HEK293 (cell line): ENCODE results near the gene UQCC2.

Experiments used
- CTCF ChIA-PET: fragments of 350-600 bp; formaldehyde crosslinking; extraction: SDS; loops from one replicate; lab custom pipeline; 2021; ENCODE audit warnings: antibody characterized with exemption; lab: Yijun Ruan, JAX
- POLR2A ChIA-PET: fragments of 300-600 bp; formaldehyde crosslinking; extraction: SDS; loops from one replicate; lab custom pipeline; 2020; ENCODE audit warnings: antibody characterized with exemption, inconsistent platforms; lab: Yijun Ruan, JAX
- H3K27ac ChIP-seq: fragments of 200-500 bp; sonication (Bioruptor generic); 2 replicates; pipeline ENCODE4 v1.5.1; 2014; ENCODE audit warnings: low read depth, low read length, control low read depth, inconsistent platforms; ENCODE audit errors: extremely low read depth
- H3K36me3 ChIP-seq, 2 experiments: fragments of 200-500 bp in 1 of 2; sonication (Bioruptor generic) in 1 of 2; 1 replicate in 1 of 2; 2 replicates in 1 of 2; pipeline ENCODE4 v1.5.1; 2014 to 2017; ENCODE audit warnings: inconsistent platforms in 2 of 2, low read length in 2 of 2; ENCODE audit not compliant: control insufficient read depth in 2 of 2, insufficient read depth in 1 of 2
- H3K4me1 ChIP-seq: fragments of 200-500 bp; sonication (Bioruptor generic); 2 replicates; pipeline ENCODE4 v1.5.1; 2014; ENCODE audit warnings: mild to moderate bottlenecking, low read length, inconsistent platforms; ENCODE audit not compliant: control insufficient read depth, insufficient read depth
- H3K4me3 ChIP-seq: 2 replicates; pipeline ENCODE4 v1.5.1; 2011; ENCODE audit warnings: low read depth, mild to moderate bottlenecking, control low read depth, low read length, moderate library complexity
- H3K9me3 ChIP-seq: fragments of 200-500 bp; sonication (Bioruptor generic); 2 replicates; pipeline ENCODE4 v1.5.1; 2014; ENCODE audit warnings: low read depth, low read length, inconsistent platforms; ENCODE audit not compliant: control insufficient read depth, insufficient read depth
- IKZF3 ChIP-seq: fragments of 450-650 bp; IDR thresholded peaks from 2 replicates; pipeline ENCODE4 v1.5.0; 2018; ENCODE audit warnings: missing biosample characterization, mild to moderate bottlenecking, missing genetic modification characterization, moderate library complexity
- KLF7 ChIP-seq: fragments of 450-650 bp; formaldehyde crosslinking; IDR thresholded peaks from 2 replicates; pipeline ENCODE4 v1.5.1; 2016; ENCODE audit warnings: missing biosample characterization, missing genetic modification characterization, borderline replicate concordance
- SP7 ChIP-seq: fragments of 450-650 bp; formaldehyde crosslinking; IDR thresholded peaks from 2 replicates; pipeline ENCODE4 v1.5.1; 2016; ENCODE audit warnings: missing biosample characterization, missing genetic modification characterization
- ZFP41 ChIP-seq: fragments of 450-650 bp; formaldehyde crosslinking; IDR thresholded peaks from 2 replicates; pipeline ENCODE4 v1.5.1; 2016; ENCODE audit warnings: missing biosample characterization, missing genetic modification characterization, borderline replicate concordance
- ZNF335 ChIP-seq: fragments of 450-650 bp; formaldehyde crosslinking; conservative IDR thresholded peaks from 2 replicates; pipeline ENCODE4 v1.5.1; 2016; ENCODE audit warnings: missing biosample characterization, missing genetic modification characterization
- ZNF341 ChIP-seq: fragments of 450-650 bp; formaldehyde crosslinking; IDR thresholded peaks from 2 replicates; pipeline ENCODE4; 2016; ENCODE audit warnings: low read depth, missing biosample characterization, missing genetic modification characterization
- ZNF350 ChIP-seq: fragments of 450-650 bp; formaldehyde crosslinking; IDR thresholded peaks from 2 replicates; pipeline ENCODE4 v1.5.0; 2017; ENCODE audit warnings: missing biosample characterization, mild to moderate bottlenecking, missing genetic modification characterization
- ZNF37A ChIP-seq: fragments of 450-650 bp; IDR thresholded peaks from 2 replicates; pipeline ENCODE4 v1.5.1; 2018; ENCODE audit warnings: missing biosample characterization, missing genetic modification characterization
- ZNF433 ChIP-seq: fragments of 450-650 bp; formaldehyde crosslinking; IDR thresholded peaks from 2 replicates; pipeline ENCODE4 v1.5.1; 2016; ENCODE audit warnings: missing biosample characterization, missing genetic modification characterization, low read depth
- ZNF558 ChIP-seq: fragments of 450-650 bp; formaldehyde crosslinking; IDR thresholded peaks from 2 replicates; pipeline ENCODE4 v1.5.1; 2016; ENCODE audit warnings: missing biosample characterization, missing genetic modification characterization
- ZNF654 ChIP-seq: fragments of 450-650 bp; formaldehyde crosslinking; IDR thresholded peaks from 2 replicates; pipeline ENCODE4 v1.5.1; 2016; ENCODE audit warnings: low read depth, missing biosample characterization, missing genetic modification characterization
- ZNF664 ChIP-seq: fragments of 450-650 bp; formaldehyde crosslinking; IDR thresholded peaks from 2 replicates; pipeline ENCODE4 v1.5.1; 2016; ENCODE audit warnings: missing biosample characterization, missing genetic modification characterization
- ZNF677 ChIP-seq: fragments of 450-650 bp; IDR thresholded peaks from 2 replicates; pipeline ENCODE4 v1.5.0; 2018; ENCODE audit warnings: missing biosample characterization, mild to moderate bottlenecking, missing genetic modification characterization, moderate library complexity
- ZNF701 ChIP-seq: fragments of 450-650 bp; formaldehyde crosslinking; IDR thresholded peaks from 2 replicates; pipeline ENCODE4 v1.5.1; 2016; ENCODE audit warnings: missing biosample characterization, missing genetic modification characterization
- TF ChIP-seq, protein P1 (sequence below): fragments of 450-650 bp; formaldehyde crosslinking; IDR thresholded peaks from 2 replicates; pipeline ENCODE4 v1.5.1; 2016; ENCODE audit warnings: missing biosample characterization, missing genetic modification characterization
- TF ChIP-seq, protein P2 (sequence below): fragments of 450-650 bp; IDR thresholded peaks from 2 replicates; pipeline ENCODE4 v1.5.1; 2018; ENCODE audit warnings: missing biosample characterization, mild to moderate bottlenecking, missing genetic modification characterization
- TF ChIP-seq, protein P3 (sequence below): fragments of 450-650 bp; formaldehyde crosslinking; IDR thresholded peaks from 2 replicates; pipeline ENCODE4 v1.5.1; 2016; ENCODE audit warnings: missing biosample characterization, missing genetic modification characterization
- TF ChIP-seq, protein P4 (sequence below): fragments of 450-650 bp; formaldehyde crosslinking; IDR thresholded peaks from 2 replicates; pipeline ENCODE4 v1.5.1; 2016; ENCODE audit warnings: missing biosample characterization, missing genetic modification characterization

The UQCC2 gene

DNA sequence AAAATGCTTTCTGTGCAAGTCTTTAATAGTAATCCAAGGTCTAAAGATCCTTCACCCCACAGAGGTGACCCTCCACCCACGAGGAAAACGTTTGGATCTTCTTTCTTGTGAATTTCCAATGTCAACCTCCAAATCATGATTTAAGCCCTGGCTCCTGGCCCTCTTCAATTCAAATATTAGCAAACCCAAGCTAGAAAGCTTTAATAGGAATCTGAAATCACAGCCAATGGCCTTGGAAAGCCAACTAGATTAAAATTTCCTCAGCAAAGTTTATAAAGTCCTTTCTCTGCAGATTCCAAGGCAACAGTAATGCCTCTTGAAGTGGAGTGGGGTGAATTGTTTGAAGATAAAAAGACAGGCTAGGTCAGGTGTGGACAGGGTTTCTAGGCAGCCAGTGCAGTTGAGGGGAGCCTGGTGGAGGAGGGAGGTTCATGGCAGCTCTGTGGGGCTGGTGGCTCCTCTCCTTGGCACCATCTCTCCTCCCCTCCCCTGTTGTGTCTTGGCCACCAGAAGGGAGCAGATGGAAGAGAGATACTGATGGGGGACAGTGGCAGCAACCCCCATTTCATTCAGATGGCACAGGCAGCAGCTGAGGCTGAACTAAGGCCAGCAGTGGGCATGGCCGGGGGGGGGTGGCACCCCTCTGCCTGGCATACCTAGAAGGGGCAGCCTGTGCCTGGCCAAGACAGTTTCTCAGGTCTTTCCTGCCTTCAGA lies 12.0 kb upstream of the UQCC2 start:
- H3K36me3 ChIP-seq: no peaks in the 10 kb centered on the region
- POLR2A ChIA-PET: interaction anchor here (2.3 kb wide), 1 partner anchor 12 kb away, joined by 13 read pairs; the partner anchor contains the start of gene UQCC2
- TF ChIP-seq ZNF664 (tag by site-specific recombination) (no peak), ZNF335 (tag by site-specific recombination) (no peak), KLF7 (tag by site-specific recombination) (no peak), ZNF677 (tag by site-specific recombination) (no peak), ZNF654 (no peak), ZNF350 (tag by site-specific recombination) (no peak)
- H3K4me1 ChIP-seq: no peaks in the 10 kb centered on the region
- H3K27ac ChIP-seq: no peak overlapping the region
- CTCF ChIA-PET: interaction anchor here (0.7 to 3.6 kb wide), 6 partner anchors 12 to 164 kb away, joined by 3 to 18 read pairs (median 5); partner anchors contain the start of gene UQCC2
- H3K9me3 ChIP-seq: no peaks in the 10 kb centered on the region
- no peak overlapping the region for H3K4me3 ChIP-seq

DNA sequence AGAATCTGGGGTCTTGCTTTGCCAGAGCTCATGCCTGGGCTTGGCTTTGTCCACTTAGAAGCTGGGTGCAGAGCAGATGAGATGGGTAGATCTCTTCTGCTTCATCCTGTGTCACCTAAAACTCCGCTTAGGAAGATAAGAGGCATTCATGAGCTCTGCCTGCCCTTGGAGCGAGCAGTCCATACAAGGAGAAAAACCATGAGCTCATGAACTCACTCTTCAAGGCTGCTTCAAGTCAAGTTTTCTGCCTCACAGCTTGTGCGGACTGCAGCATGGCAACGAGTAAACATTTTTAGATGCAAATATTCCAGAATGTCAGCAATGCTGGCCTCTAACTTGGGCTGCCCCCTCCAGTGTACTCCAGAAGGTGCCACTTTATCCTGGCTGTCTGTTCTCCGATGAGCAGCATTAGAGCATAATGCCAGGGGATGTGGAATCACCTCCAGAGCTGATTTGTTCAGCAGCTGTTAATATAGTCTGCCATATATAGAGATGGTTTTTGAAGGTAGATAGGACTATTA lies 10.7 kb upstream of the UQCC2 start:
- Histone ChIP-seq H3K36me3 (no peaks in the 10 kb centered on the region), H3K4me1 (no peaks in the 10 kb centered on the region), H3K4me3 (no peak overlapping the region), H3K9me3 (no peaks in the 10 kb centered on the region), H3K27ac (no peak overlapping the region)
- ChIA-PET CTCF (interaction anchor here (1.0 to 3.6 kb wide), 4 partner anchors 11 to 315 kb away, joined by 3 to 18 read pairs (median 5); partner anchors contain the start of gene UQCC2), POLR2A (interaction anchor here (2.3 kb wide), 1 partner anchor 11 kb away, joined by 13 read pairs; the partner anchor contains the start of gene UQCC2)
- TF ChIP-seq, protein P1, sequence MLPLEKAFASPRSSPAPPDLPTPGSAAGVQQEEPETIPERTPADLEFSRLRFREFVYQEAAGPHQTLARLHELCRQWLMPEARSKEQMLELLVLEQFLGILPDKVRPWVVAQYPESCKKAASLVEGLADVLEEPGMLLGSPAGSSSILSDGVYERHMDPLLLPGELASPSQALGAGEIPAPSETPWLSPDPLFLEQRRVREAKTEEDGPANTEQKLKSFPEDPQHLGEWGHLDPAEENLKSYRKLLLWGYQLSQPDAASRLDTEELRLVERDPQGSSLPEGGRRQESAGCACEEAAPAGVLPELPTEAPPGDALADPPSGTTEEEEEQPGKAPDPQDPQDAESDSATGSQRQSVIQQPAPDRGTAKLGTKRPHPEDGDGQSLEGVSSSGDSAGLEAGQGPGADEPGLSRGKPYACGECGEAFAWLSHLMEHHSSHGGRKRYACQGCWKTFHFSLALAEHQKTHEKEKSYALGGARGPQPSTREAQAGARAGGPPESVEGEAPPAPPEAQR: no peak
- TF ChIP-seq IKZF3 (tag by site-specific recombination) (no peak), ZNF37A (tag by site-specific recombination) (no peak), ZNF341 (tag by site-specific recombination) (no peak), ZFP41 (no peak), ZNF350 (tag by site-specific recombination) (no peak), ZNF433 (tag by site-specific recombination) (no peak), ZNF558 (tag by site-specific recombination) (no peak)
- TF ChIP-seq, protein P2, sequence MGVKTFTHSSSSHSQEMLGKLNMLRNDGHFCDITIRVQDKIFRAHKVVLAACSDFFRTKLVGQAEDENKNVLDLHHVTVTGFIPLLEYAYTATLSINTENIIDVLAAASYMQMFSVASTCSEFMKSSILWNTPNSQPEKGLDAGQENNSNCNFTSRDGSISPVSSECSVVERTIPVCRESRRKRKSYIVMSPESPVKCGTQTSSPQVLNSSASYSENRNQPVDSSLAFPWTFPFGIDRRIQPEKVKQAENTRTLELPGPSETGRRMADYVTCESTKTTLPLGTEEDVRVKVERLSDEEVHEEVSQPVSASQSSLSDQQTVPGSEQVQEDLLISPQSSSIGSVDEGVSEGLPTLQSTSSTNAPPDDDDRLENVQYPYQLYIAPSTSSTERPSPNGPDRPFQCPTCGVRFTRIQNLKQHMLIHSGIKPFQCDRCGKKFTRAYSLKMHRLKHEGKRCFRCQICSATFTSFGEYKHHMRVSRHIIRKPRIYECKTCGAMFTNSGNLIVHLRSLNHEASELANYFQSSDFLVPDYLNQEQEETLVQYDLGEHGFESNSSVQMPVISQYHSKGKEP (tag by site-specific recombination): no peak

DNA sequence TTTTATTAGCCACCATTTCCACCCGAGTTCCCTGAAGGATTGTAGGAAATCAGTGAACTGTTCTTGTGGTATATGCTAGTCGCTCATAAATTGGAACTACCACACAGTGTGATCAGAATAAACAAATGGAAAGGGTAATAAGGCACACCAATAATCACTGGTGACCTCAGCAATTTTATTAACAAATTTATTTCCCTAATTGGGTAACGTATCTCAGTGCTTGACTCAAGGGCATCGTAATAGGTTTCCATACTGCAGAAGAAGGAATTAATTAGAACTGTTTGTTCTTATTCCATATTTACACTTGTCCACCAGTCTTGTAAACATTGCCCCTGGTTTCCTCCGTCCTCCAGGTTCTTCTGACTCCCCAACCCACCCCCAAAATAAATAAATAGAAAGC lies 10.0 kb upstream of the UQCC2 start:
- no peak overlapping the region for H3K4me3 ChIP-seq
- no peaks in the 10 kb centered on the region for H3K4me1 ChIP-seq
- no peak overlapping the region for H3K27ac ChIP-seq
- TF ChIP-seq SP7 (tag by site-specific recombination): no peak
- TF ChIP-seq, protein P3, sequence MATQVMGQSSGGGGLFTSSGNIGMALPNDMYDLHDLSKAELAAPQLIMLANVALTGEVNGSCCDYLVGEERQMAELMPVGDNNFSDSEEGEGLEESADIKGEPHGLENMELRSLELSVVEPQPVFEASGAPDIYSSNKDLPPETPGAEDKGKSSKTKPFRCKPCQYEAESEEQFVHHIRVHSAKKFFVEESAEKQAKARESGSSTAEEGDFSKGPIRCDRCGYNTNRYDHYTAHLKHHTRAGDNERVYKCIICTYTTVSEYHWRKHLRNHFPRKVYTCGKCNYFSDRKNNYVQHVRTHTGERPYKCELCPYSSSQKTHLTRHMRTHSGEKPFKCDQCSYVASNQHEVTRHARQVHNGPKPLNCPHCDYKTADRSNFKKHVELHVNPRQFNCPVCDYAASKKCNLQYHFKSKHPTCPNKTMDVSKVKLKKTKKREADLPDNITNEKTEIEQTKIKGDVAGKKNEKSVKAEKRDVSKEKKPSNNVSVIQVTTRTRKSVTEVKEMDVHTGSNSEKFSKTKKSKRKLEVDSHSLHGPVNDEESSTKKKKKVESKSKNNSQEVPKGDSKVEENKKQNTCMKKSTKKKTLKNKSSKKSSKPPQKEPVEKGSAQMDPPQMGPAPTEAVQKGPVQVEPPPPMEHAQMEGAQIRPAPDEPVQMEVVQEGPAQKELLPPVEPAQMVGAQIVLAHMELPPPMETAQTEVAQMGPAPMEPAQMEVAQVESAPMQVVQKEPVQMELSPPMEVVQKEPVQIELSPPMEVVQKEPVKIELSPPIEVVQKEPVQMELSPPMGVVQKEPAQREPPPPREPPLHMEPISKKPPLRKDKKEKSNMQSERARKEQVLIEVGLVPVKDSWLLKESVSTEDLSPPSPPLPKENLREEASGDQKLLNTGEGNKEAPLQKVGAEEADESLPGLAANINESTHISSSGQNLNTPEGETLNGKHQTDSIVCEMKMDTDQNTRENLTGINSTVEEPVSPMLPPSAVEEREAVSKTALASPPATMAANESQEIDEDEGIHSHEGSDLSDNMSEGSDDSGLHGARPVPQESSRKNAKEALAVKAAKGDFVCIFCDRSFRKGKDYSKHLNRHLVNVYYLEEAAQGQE (tag by site-specific recombination): no peak
- TF ChIP-seq ZNF701 (tag by site-specific recombination): no peak
- TF ChIP-seq, protein P4, sequence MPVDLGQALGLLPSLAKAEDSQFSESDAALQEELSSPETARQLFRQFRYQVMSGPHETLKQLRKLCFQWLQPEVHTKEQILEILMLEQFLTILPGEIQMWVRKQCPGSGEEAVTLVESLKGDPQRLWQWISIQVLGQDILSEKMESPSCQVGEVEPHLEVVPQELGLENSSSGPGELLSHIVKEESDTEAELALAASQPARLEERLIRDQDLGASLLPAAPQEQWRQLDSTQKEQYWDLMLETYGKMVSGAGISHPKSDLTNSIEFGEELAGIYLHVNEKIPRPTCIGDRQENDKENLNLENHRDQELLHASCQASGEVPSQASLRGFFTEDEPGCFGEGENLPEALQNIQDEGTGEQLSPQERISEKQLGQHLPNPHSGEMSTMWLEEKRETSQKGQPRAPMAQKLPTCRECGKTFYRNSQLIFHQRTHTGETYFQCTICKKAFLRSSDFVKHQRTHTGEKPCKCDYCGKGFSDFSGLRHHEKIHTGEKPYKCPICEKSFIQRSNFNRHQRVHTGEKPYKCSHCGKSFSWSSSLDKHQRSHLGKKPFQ: no peak
- ChIA-PET POLR2A (interaction anchor here (1.2 to 2.3 kb wide), 2 partner anchors 10 kb away, joined by 5 to 13 read pairs; partner anchors contain the start of gene UQCC2), CTCF (interaction anchor here (1.0 to 3.6 kb wide), 5 partner anchors 10 to 316 kb away, joined by 3 to 18 read pairs (median 6); partner anchors contain the start of gene UQCC2)
- H3K36me3 ChIP-seq: no peaks in the 10 kb centered on the region
- no peaks in the 10 kb centered on the region for H3K9me3 ChIP-seq
